Neural cell (in vitro differentiated cells): ENCODE data around the gene TMEM39A. TPM values are rescaled to one million over a fixed set of nuclear protein-coding genes. Genes with fewer than 3 reads are reported as not detected.

Experiments used
- H2AFZ ChIP-seq: fragments of 200-600, 300-800 bp; sonication (generic), shearing (Covaris generic); 2 replicates; pipeline ENCODE4 v1.6.0; 2014; ENCODE audit warnings: low read depth, mild to moderate bottlenecking, antibody characterized with exemption, low read length, moderate library complexity
- H3F3A ChIP-seq: fragments of 200-600 bp; shearing (Covaris generic); 2 replicates; pipeline ENCODE4 v1.6.1; 2016; ENCODE audit warnings: mild to moderate bottlenecking, moderate library complexity, mixed read lengths, antibody characterized with exemption, low read length; ENCODE audit not compliant: insufficient read depth, poor library complexity, severe bottlenecking
- H3K27ac ChIP-seq: fragments of 200-600, 300-800 bp; sonication (generic), shearing (Covaris generic); 2 replicates; pipeline ENCODE4 v1.5.1; 2014; ENCODE audit warnings: mild to moderate bottlenecking, low read length, moderate library complexity
- H3K27me3 ChIP-seq: fragments of 300-800, 200-600 bp; sonication (generic), shearing (Covaris generic); 2 replicates; pipeline ENCODE4 v1.6.0; 2014; ENCODE audit warnings: mild to moderate bottlenecking, low read depth, low read length, moderate library complexity; ENCODE audit not compliant: insufficient read depth
- H3K36me3 ChIP-seq: fragments of 300-800, 200-600 bp; sonication (generic), shearing (Covaris generic); 2 replicates; pipeline ENCODE4 v1.5.1; 2014; ENCODE audit warnings: mild to moderate bottlenecking, antibody characterized with exemption, low read length, moderate library complexity; ENCODE audit not compliant: insufficient read depth
- H3K4me2 ChIP-seq: fragments of 300-800, 200-600 bp; sonication (generic), shearing (Covaris generic); 2 replicates; pipeline ENCODE4 v1.6.0; 2014; ENCODE audit warnings: mild to moderate bottlenecking, low read length
- H3K4me3 ChIP-seq: fragments of 300-800, 200-600 bp; sonication (generic), shearing (Covaris generic); 2 replicates; pipeline ENCODE4 v1.5.1; 2014; ENCODE audit warnings: mild to moderate bottlenecking, low read length, moderate library complexity
- H3K79me2 ChIP-seq: fragments of 200-600 bp; shearing (Covaris generic); replicated peaks from 2 replicates; pipeline ENCODE4 v1.6.0; 2014; ENCODE audit warnings: mild to moderate bottlenecking, low read length, moderate library complexity; ENCODE audit not compliant: insufficient read depth
- H3K9ac ChIP-seq: fragments of 300-800, 200-600 bp; sonication (generic), shearing (Covaris generic); 2 replicates; pipeline ENCODE4 v1.6.1; 2016; ENCODE audit warnings: mild to moderate bottlenecking, low read length, mixed read lengths
- H3K9me2 ChIP-seq: fragments of 200-600 bp; shearing (Covaris generic); 2 replicates; pipeline ENCODE4 v1.6.1; 2016; ENCODE audit warnings: mild to moderate bottlenecking, low read length, mixed read lengths; ENCODE audit not compliant: insufficient read depth
- H3K9me3 ChIP-seq: fragments of 200-600, 300-800 bp; sonication (generic), shearing (Covaris generic); 2 replicates; pipeline ENCODE4 v1.6.1; 2016; ENCODE audit warnings: mild to moderate bottlenecking, mixed run types, low read length, moderate library complexity, mixed read lengths
- H4K20me1 ChIP-seq: fragments of 200-600 bp; shearing (Covaris generic); 2 replicates; pipeline ENCODE4 v1.6.1; 2016; ENCODE audit warnings: mild to moderate bottlenecking, mixed run types; ENCODE audit not compliant: insufficient read depth
- EP300 ChIP-seq: fragments of 450-650 bp; conservative IDR thresholded peaks from 2 replicates; pipeline ENCODE4 v1.6.1; 2014; ENCODE audit warnings: antibody characterized with exemption, mild to moderate bottlenecking, moderate library complexity; ENCODE audit not compliant: poor library complexity, severe bottlenecking
- EZH2 ChIP-seq: fragments of 200-600, 300-800 bp; shearing (Covaris generic), sonication (generic); IDR thresholded peaks from 2 replicates; pipeline ENCODE4 v1.6.1; 2014; ENCODE audit warnings: antibody characterized with exemption, low read length, borderline replicate concordance, mild to moderate bottlenecking; ENCODE audit not compliant: insufficient read depth, poor library complexity, severe bottlenecking
- MXI1 ChIP-seq: fragments of 450-650 bp; conservative IDR thresholded peaks from 2 replicates; pipeline ENCODE4 v1.6.1; 2014; ENCODE audit warnings: antibody characterized with exemption, mild to moderate bottlenecking; ENCODE audit not compliant: poor library complexity, severe bottlenecking
- POLR2AphosphoS5 ChIP-seq: IDR thresholded peaks from 2 replicates; pipeline ENCODE4 v1.6.1; 2012
- RAD21 ChIP-seq: fragments of 450-650 bp; conservative IDR thresholded peaks from 2 replicates; pipeline ENCODE4 v1.6.1; 2014; ENCODE audit warnings: antibody characterized with exemption, mild to moderate bottlenecking, moderate library complexity
- SMC3 ChIP-seq: fragments of 450-650 bp; conservative IDR thresholded peaks from 2 replicates; pipeline ENCODE4 v1.6.1; 2014; ENCODE audit warnings: antibody characterized with exemption, mild to moderate bottlenecking, moderate library complexity; ENCODE audit not compliant: poor library complexity
- TAF1 ChIP-seq: IDR thresholded peaks from 2 replicates; pipeline ENCODE4 v1.6.1; 2012; ENCODE audit warnings: low read depth
- polyA plus RNA-seq: library from polyadenylated mRNA; depleted of rRNA; stranded (reverse); fragments of >200 nt; gene quantifications from 2 replicates; pipeline ENCODE4 v1.2.3, GENCODE V29; 2014
- TF ChIP-seq, protein P1 (sequence below): fragments of 450-650 bp; IDR thresholded peaks from 2 replicates; pipeline ENCODE4 v1.5.1; 2014; ENCODE audit warnings: antibody characterized with exemption, mild to moderate bottlenecking, moderate library complexity; ENCODE audit not compliant: poor library complexity, severe bottlenecking
- TF ChIP-seq, protein P2 (sequence below): IDR thresholded peaks from 2 replicates; pipeline ENCODE4 v1.6.1; 2012; ENCODE audit warnings: borderline replicate concordance

The TMEM39A gene
- polyA plus RNA-seq, 1 donor from 2014 or later: 21.1 TPM

DNA sequence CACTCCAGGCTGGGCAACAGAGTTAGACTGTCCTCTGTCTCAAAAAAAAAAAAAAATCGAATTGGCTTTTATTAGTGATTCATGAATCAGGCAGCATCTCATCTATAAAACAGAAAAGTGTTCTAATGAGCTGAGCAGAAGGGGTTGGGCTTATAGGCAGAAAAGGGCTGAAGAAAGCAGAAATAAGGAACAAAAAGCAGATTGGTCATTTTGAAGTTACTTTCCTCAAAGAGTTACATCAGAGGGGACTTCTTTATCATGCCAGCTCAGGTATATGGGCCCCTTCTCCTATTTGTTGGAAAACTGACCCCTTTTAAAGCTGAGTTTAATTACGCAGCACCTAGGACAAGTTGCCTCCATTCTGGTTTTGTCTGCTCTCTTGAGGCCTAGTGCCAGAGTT is 4.6 kb upstream of the TMEM39A start:
- H3K27ac ChIP-seq: no peak overlapping the region
- no peaks in the 10 kb centered on the region for H3F3A ChIP-seq
- peak overlapping the region; percentile 77 for H3K4me2 ChIP-seq
- H2AFZ ChIP-seq: peak overlapping the region; percentile 97
- no peaks in the 10 kb centered on the region for H3K27me3 ChIP-seq
- H3K9me3 ChIP-seq: no peaks in the 10 kb centered on the region
- no peaks in the 10 kb centered on the region for H3K9me2 ChIP-seq
- no peak for TF ChIP-seq SMC3
- TF ChIP-seq, protein P1, sequence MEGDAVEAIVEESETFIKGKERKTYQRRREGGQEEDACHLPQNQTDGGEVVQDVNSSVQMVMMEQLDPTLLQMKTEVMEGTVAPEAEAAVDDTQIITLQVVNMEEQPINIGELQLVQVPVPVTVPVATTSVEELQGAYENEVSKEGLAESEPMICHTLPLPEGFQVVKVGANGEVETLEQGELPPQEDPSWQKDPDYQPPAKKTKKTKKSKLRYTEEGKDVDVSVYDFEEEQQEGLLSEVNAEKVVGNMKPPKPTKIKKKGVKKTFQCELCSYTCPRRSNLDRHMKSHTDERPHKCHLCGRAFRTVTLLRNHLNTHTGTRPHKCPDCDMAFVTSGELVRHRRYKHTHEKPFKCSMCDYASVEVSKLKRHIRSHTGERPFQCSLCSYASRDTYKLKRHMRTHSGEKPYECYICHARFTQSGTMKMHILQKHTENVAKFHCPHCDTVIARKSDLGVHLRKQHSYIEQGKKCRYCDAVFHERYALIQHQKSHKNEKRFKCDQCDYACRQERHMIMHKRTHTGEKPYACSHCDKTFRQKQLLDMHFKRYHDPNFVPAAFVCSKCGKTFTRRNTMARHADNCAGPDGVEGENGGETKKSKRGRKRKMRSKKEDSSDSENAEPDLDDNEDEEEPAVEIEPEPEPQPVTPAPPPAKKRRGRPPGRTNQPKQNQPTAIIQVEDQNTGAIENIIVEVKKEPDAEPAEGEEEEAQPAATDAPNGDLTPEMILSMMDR: no peak
- no peak for TF ChIP-seq EZH2
- TF ChIP-seq, protein P2, sequence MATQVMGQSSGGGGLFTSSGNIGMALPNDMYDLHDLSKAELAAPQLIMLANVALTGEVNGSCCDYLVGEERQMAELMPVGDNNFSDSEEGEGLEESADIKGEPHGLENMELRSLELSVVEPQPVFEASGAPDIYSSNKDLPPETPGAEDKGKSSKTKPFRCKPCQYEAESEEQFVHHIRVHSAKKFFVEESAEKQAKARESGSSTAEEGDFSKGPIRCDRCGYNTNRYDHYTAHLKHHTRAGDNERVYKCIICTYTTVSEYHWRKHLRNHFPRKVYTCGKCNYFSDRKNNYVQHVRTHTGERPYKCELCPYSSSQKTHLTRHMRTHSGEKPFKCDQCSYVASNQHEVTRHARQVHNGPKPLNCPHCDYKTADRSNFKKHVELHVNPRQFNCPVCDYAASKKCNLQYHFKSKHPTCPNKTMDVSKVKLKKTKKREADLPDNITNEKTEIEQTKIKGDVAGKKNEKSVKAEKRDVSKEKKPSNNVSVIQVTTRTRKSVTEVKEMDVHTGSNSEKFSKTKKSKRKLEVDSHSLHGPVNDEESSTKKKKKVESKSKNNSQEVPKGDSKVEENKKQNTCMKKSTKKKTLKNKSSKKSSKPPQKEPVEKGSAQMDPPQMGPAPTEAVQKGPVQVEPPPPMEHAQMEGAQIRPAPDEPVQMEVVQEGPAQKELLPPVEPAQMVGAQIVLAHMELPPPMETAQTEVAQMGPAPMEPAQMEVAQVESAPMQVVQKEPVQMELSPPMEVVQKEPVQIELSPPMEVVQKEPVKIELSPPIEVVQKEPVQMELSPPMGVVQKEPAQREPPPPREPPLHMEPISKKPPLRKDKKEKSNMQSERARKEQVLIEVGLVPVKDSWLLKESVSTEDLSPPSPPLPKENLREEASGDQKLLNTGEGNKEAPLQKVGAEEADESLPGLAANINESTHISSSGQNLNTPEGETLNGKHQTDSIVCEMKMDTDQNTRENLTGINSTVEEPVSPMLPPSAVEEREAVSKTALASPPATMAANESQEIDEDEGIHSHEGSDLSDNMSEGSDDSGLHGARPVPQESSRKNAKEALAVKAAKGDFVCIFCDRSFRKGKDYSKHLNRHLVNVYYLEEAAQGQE: no peak
- TF ChIP-seq RAD21: no peak
- no peak for TF ChIP-seq TAF1
- TF ChIP-seq EP300: no peak
- no peak for TF ChIP-seq POLR2AphosphoS5
- TF ChIP-seq MXI1: no peak
- no peaks in the 10 kb centered on the region for H3K36me3 ChIP-seq
- H4K20me1 ChIP-seq: no peaks in the 10 kb centered on the region
- peaks cover 2% of the 10 kb centered on the region for H3K79me2 ChIP-seq
- no peak overlapping the region for H3K9ac ChIP-seq
- H3K4me3 ChIP-seq: peak overlapping the region; percentile 93

DNA sequence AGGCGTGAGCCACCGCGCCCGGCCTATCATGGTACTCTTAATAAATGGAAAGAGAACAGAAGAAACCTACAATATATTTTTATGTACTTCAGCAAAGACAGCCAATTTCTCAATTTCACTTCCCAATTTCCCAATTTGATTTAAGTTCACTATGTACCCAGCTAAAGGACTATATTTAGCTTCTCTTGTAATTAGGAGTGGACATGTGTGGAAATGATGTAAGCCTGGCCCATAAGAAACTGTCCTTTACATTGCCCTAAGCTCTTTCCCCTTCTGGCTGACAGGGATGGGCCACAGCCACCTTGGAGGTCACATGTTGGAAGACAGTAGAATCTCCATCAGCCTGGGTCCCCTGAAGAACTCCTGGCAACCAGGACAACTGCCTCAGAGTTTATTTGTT is 6.2 kb downstream of the TMEM39A start:
- no peak overlapping the region for H3K9ac ChIP-seq
- no peak overlapping the region for H3K4me3 ChIP-seq
- no peak overlapping the region for H3K27ac ChIP-seq
- TF ChIP-seq POLR2AphosphoS5: no peak
- no peak for TF ChIP-seq EP300
- TF ChIP-seq, protein P2: no peak
- TF ChIP-seq MXI1: no peak
- TF ChIP-seq, protein P1: no peak
- TF ChIP-seq SMC3: no peak
- no peak for TF ChIP-seq RAD21
- TF ChIP-seq TAF1: no peak
- TF ChIP-seq EZH2: no peak
- no peaks in the 10 kb centered on the region for H3F3A ChIP-seq
- H3K36me3 ChIP-seq: no peaks in the 10 kb centered on the region
- H3K79me2 ChIP-seq: peaks cover 8% of the 10 kb centered on the region
- H3K9me2 ChIP-seq: no peaks in the 10 kb centered on the region
- no peaks in the 10 kb centered on the region for H4K20me1 ChIP-seq
- no peaks in the 10 kb centered on the region for H3K27me3 ChIP-seq
- no peaks in the 10 kb centered on the region for H3K9me3 ChIP-seq
- H2AFZ ChIP-seq: no peak overlapping the region
- no peak overlapping the region for H3K4me2 ChIP-seq
